ENCODE measurements around the gene HCAR2. TPM values are rescaled to one million over a fixed set of nuclear protein-coding genes. Genes with fewer than 3 reads are reported as not detected.
A peak's percentile ranks its signal among the peaks of the same experiment; 100 is the strongest.
"Not testable (repeated sequence)": the region's sequence is repeated elsewhere in the genome, so short reads cannot be mapped to it uniquely, and the experiment has no call there.

The HCAR2 gene
- total RNA-seq, 2 experiments from 2014 or later, result not detected

GRCh38 chr12:122729583-122730214 lies 26.5 kb upstream of the HCAR2 start:
- Mint-ChIP-seq H3K4me1 (peaks cover 63% of the 10 kb centered on the region), H3K27ac (peak overlapping the region; percentile 48), H3K9me3 (ENCODE audit: low read depth) (no peaks in the 10 kb centered on the region), H3K4me3 (no peak overlapping the region), H3K36me3 (peaks cover 4% of the 10 kb centered on the region), H3K27me3 (peaks cover 2% of the 10 kb centered on the region)
- no peak for ATAC-seq
- no peak for DNase-seq
- CTCF ChIA-PET, result no interaction called here

DNA sequence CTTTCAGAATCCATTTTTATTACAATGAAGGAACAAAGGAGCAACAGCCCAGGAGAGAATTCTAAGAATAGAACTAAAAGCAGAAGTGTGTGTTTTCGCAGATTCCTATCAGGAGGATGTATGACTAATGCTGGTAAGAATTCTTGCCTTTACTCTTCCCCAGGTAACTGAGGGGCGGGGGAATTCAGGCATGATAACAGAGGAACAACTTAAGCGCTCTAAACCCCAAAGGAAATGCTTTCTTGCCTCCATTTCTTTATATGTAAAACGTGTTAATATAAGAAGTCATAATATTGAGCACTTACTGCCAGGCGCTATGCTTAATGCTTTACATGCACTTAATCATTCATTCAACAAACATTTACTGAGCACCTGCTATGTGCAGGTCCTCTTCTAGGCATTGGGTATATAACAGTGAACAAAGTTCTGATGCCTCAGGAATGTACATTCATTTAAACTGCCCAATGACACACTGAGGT lies 23.0 kb upstream of the HCAR2 start:
- no peaks in the 10 kb centered on the region for H3K36me3 Mint-ChIP-seq
- CTCF ChIA-PET, result interaction anchor here (0.6 to 1.1 kb wide), 2 partner anchors 144 to 370 kb away, joined by 3 read pairs; no protein-coding TSS in a partner anchor
- peaks cover 2% of the 10 kb centered on the region for H3K27me3 Mint-ChIP-seq
- peak overlapping the region; percentile 31 for H3K4me3 Mint-ChIP-seq
- no peaks in the 10 kb centered on the region for H3K9me3 Mint-ChIP-seq (ENCODE audit: low read depth)
- H3K4me1 Mint-ChIP-seq, result peaks cover 49% of the 10 kb centered on the region
- no peak for ATAC-seq
- no peak for DNase-seq
- H3K27ac Mint-ChIP-seq, result no peak overlapping the region

DNA sequence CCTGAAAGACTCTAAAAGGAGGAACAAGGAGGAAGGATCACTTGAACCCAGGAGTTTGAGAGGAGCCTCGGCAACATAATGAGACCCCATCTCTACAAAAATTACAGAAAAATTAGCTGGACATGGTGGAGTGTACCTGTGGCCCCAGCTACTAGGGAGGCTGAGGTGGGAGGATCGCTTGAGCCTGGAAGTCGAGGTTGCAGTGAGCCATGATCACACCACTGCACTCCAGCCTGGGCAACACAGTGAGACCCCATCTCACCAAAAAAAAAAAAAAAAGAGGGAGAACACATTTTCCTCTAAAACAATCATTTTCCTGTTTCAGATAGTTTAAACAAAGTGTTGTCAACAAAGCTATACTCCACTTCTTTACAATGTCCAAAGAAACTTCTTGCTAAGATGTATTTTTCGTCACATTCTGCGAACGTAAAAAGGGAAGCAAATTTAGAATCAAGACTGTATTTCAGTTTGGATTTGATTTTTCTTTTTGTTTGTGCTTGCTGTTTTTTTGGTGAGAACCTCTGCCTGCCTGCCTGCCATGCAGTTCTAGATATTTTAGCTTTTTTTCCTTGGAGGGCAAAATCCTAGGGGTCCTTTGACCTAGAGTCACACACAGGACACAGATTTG lies 22.4 kb upstream of the HCAR2 start:
- peaks cover 2% of the 10 kb centered on the region for H3K27me3 Mint-ChIP-seq
- H3K36me3 Mint-ChIP-seq, result no peaks in the 10 kb centered on the region
- CTCF ChIA-PET, result interaction anchor here (0.6 to 1.1 kb wide), 2 partner anchors 143 to 369 kb away, joined by 3 read pairs; no protein-coding TSS in a partner anchor
- H3K27ac Mint-ChIP-seq, result no peak overlapping the region
- peak overlapping the region; percentile 31 for H3K4me3 Mint-ChIP-seq
- H3K4me1 Mint-ChIP-seq, result peaks cover 47% of the 10 kb centered on the region
- DNase-seq (no peak), ATAC-seq (no peak)
- no peaks in the 10 kb centered on the region for H3K9me3 Mint-ChIP-seq (ENCODE audit: low read depth)

DNA sequence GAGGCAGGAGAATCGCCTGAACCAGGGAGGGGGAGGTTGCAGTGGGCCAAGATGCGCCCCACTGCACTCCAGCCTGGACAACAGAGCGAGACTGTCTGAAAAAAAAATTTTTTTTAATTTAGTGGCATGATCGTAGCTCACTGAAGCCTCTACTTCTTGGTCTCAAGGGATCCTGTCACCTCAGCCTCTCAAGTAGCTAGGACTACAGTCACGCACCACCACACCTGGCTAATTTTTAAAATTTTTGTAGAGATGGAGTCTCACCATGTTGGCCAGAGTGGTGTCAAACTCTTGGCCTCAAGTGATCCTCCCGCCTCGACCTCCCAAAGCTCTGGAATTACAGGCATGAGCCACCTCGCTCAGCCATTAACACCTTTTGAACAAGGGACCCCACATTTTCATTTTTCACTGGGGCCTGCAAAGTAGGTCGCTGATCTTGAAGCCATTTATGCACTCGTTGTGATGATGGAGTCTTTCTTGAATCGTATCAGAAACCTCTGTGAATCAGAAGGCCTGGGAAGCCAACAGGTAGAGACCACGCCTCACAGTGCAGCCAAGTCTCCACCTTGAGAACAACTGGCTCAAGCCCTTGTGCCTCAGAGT lies 21.6 kb upstream of the HCAR2 start:
- no peak overlapping the region for H3K4me3 Mint-ChIP-seq
- ATAC-seq (no peak), DNase-seq (no peak)
- CTCF ChIA-PET, result interaction anchor here (1.1 kb wide), 1 partner anchor 368 kb away, joined by 3 read pairs; no protein-coding TSS in a partner anchor
- H3K27ac Mint-ChIP-seq, result no peak overlapping the region
- no peaks in the 10 kb centered on the region for H3K36me3 Mint-ChIP-seq
- no peaks in the 10 kb centered on the region for H3K9me3 Mint-ChIP-seq (ENCODE audit: low read depth)
- H3K4me1 Mint-ChIP-seq, result peaks cover 41% of the 10 kb centered on the region
- peaks cover 5% of the 10 kb centered on the region for H3K27me3 Mint-ChIP-seq

DNA sequence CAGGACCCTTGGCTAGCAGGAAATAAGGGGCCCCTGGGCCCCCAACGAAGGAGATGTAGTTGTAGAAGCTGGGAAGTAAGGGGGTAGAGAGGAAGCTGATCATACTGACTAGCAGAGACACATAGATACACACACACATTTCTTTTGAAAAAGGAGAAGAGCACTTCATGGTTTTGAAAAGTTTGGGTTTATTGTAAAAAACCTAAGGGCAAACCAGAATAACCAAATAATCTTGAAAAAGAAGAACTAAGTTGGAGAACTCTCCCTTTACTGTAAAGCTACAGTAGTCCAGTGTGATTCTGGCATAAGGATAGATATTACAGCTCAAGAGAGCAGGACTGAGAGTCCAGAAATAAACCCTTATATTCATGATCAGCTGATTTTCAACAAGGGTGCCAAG lies 19.2 kb upstream of the HCAR2 start:
- Mint-ChIP-seq H3K27me3 (peaks cover 9% of the 10 kb centered on the region), H3K9me3 (ENCODE audit: low read depth) (no peaks in the 10 kb centered on the region), H3K27ac (no peak overlapping the region), H3K4me3 (no peak overlapping the region), H3K4me1 (peaks cover 36% of the 10 kb centered on the region), H3K36me3 (no peaks in the 10 kb centered on the region)
- CTCF ChIA-PET, result interaction anchor here (0.6 to 1.3 kb wide), 2 partner anchors 53 to 384 kb away, joined by 3 read pairs; no protein-coding TSS in a partner anchor
- DNase-seq (no peak), ATAC-seq (no peak)

GRCh38 chr12:122721057-122721545 lies 17.9 kb upstream of the HCAR2 start:
- no peaks in the 10 kb centered on the region for H3K9me3 Mint-ChIP-seq (ENCODE audit: low read depth)
- no peak overlapping the region for H3K4me3 Mint-ChIP-seq
- ATAC-seq (peak; percentile 33), DNase-seq (no peak)
- H3K36me3 Mint-ChIP-seq, result no peaks in the 10 kb centered on the region
- peaks cover 32% of the 10 kb centered on the region for H3K4me1 Mint-ChIP-seq
- peak overlapping the region; percentile 57 for H3K27ac Mint-ChIP-seq
- CTCF ChIA-PET, result no interaction called here
- peaks cover 11% of the 10 kb centered on the region for H3K27me3 Mint-ChIP-seq

DNA sequence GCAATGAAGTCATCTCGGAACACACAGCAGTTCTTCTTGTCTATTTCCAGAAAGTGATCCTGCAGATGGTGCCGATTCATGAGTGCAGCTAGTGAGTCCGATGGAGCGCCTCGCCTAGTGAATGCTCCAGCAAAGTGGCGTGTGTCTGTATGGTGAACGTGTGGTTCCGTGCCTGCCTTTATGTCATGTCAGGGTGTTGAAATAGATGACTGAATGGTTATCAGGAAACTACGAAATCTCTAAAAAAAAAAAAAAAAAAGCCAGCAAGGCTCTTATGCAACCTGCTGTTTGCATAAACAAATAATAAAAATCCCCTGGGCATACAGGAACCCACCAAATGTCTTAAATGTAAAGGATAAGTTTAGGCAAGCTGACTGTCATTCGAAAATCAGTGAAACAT lies 13.5 kb upstream of the HCAR2 start, which contains the start of gene HCAR3:
TSS of gene HCAR3 (minus strand) at position 154 of the 400 bp plus-strand sequence. CDS start at position 80, 74 bp downstream.
- H3K4me3 Mint-ChIP-seq; CTCF ChIA-PET; H3K9me3 Mint-ChIP-seq (ENCODE audit: low read depth); H3K36me3 Mint-ChIP-seq; DNase-seq; H3K27ac Mint-ChIP-seq; ATAC-seq: not testable (repeated sequence)
- peaks cover 16% of the 10 kb centered on the region for H3K27me3 Mint-ChIP-seq
- H3K4me1 Mint-ChIP-seq, result peaks cover 11% of the 10 kb centered on the region

DNA sequence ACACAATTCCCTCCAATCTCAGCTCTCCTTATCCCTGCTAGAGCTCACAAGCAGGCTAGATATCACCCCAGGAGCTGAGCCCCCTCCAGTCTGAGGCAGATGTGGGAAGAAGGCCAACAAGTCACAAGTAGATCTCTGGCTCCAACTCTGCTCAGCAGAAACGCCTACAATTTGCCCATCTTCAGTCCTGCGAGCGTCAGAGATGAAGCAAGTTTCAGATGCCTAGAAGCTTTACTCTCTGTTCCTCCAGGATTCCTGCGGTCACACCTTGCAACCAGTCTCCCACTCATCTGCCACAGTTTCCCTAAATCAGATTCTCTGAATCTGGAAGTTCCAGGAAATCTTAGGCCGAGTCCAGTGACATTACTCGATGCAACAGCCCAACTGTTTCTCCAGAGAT lies 12.1 kb upstream of the HCAR2 start:
- H3K4me1 Mint-ChIP-seq; ATAC-seq; DNase-seq; H3K27ac Mint-ChIP-seq; CTCF ChIA-PET; H3K4me3 Mint-ChIP-seq; H3K9me3 Mint-ChIP-seq (ENCODE audit: low read depth); H3K36me3 Mint-ChIP-seq: not testable (repeated sequence)
- peaks cover 21% of the 10 kb centered on the region for H3K27me3 Mint-ChIP-seq

GRCh38 chr12:122713491-122714188 lies 10.5 kb upstream of the HCAR2 start:
- ATAC-seq; H3K9me3 Mint-ChIP-seq (ENCODE audit: low read depth); H3K4me1 Mint-ChIP-seq; H3K27ac Mint-ChIP-seq; CTCF ChIA-PET; H3K36me3 Mint-ChIP-seq; H3K4me3 Mint-ChIP-seq; DNase-seq: not testable (repeated sequence)
- H3K27me3 Mint-ChIP-seq, result peaks cover 19% of the 10 kb centered on the region

GRCh38 chr12:122711266-122711665 lies 8.1 kb upstream of the HCAR2 start:
- CTCF ChIA-PET; H3K4me3 Mint-ChIP-seq; ATAC-seq; H3K9me3 Mint-ChIP-seq (ENCODE audit: low read depth); DNase-seq; H3K4me1 Mint-ChIP-seq; H3K36me3 Mint-ChIP-seq; H3K27ac Mint-ChIP-seq: not testable (repeated sequence)
- peaks cover 13% of the 10 kb centered on the region for H3K27me3 Mint-ChIP-seq

DNA sequence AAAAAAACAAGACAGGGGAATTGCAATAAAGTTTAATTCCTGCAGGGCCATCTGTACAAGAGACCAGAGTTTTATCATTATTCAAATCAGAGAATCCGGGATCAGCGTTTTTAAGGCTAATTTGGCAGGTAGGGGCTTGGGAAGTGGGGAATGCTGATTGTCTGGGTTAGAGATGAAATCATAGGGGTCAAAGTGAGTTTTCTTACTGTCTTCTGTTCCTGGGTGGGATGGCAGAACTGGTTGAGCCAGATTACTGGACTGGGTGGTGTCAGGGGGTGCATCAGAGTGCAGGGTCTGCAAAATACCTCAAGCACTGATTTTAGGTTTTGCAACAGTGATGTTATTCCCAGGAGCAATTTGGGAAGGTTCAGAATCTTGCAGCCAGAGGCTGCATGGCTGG lies 7.2 kb upstream of the HCAR2 start:
- H3K27me3 Mint-ChIP-seq, result peaks cover 13% of the 10 kb centered on the region
- CTCF ChIA-PET; H3K36me3 Mint-ChIP-seq; H3K4me1 Mint-ChIP-seq; DNase-seq; ATAC-seq; H3K27ac Mint-ChIP-seq; H3K4me3 Mint-ChIP-seq; H3K9me3 Mint-ChIP-seq (ENCODE audit: low read depth): not testable (repeated sequence)

DNA sequence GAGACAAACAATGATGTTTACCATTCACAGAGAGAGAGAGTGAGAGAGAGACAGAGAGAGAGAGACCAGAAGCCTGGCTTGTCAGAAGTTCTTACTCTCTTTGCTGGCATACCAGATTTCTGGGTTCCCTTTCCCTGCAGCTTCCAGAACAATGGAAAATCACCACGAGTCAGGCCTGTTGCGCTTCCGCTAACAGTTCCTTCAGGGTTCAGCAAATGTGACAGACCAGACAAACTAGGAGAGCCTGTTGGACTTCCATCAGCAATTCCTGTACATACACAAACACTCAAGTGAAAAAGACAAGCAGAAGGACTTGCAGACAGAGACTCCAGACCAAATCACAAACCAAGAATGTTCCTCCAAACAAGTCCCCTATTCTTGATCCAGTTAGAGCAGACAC lies 6.1 kb upstream of the HCAR2 start:
- not testable (repeated sequence) for ATAC-seq; H3K4me1 Mint-ChIP-seq; H3K36me3 Mint-ChIP-seq; DNase-seq; H3K27ac Mint-ChIP-seq; H3K9me3 Mint-ChIP-seq (ENCODE audit: low read depth); H3K27me3 Mint-ChIP-seq; H3K4me3 Mint-ChIP-seq
- CTCF ChIA-PET, result interaction anchor here (0.6 kb wide), 1 partner anchor 364 kb away, joined by 3 read pairs; no protein-coding TSS in a partner anchor

DNA sequence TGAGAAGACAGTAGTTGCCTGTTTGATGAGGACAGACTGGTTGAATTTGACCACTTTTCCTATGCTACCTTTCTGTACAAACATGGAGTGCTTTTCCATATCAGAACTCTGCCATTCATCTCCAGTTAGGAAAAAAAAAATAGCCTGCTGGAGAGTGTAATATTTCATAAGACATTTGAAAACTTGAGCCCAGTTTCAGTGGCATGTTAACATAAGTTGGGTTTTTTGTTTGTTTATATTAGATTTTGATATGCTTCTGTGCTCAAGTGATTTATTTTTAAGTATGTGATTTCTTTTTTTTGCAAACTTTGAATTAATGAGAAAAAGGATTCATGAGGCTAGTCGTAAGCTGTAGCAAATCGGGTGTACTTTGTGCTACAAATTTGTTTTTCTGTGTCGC lies 684 bp upstream of the HCAR2 start:
- CTCF ChIA-PET; H3K36me3 Mint-ChIP-seq; H3K9me3 Mint-ChIP-seq (ENCODE audit: low read depth); H3K27ac Mint-ChIP-seq; H3K4me1 Mint-ChIP-seq; ATAC-seq; H3K4me3 Mint-ChIP-seq; DNase-seq; H3K27me3 Mint-ChIP-seq: not testable (repeated sequence)
